SKM-1 treated with dmso at 0.1 percent for 144 hours (cell line): Measurements from ENCODE around the gene CPXM1.

Source experiments
- DNase-seq: peaks from one replicate; lab custom pipeline; 2025; ENCODE audit not compliant: unreplicated experiment; lab: John Stamatoyannopoulos, UW

CPXM1 gene

GRCh38 chr20:2804041-2804828 lies 3.8 kb upstream of the CPXM1 start:
- DNase-seq, result no peak

- no peak for DNase-seq
Observed at GRCh38 chr20:2801286-2801728, 880 bp upstream of the CPXM1 start.

GRCh38 chr20:2799688-2800520 lies 523 bp downstream of the CPXM1 start:
- no peak for DNase-seq

- DNase-seq, result no peak
Observed at GRCh38 chr20:2799271-2799670, 1.2 kb downstream of the CPXM1 start.

GRCh38 chr20:2798814-2799213 lies 1.6 kb downstream of the CPXM1 start:
- no peak for DNase-seq

GRCh38 chr20:2798095-2798805 lies 2.2 kb downstream of the CPXM1 start:
- no peak for DNase-seq

- no peak for DNase-seq
Observed at GRCh38 chr20:2797136-2797983, 3.1 kb downstream of the CPXM1 start.

GRCh38 chr20:2796011-2796660 lies 4.3 kb downstream of the CPXM1 start:
- DNase-seq, result no peak

- no peak for DNase-seq
Observed at GRCh38 chr20:2795451-2795850, 5.0 kb downstream of the CPXM1 start.

GRCh38 chr20:2794866-2795447 lies 5.5 kb downstream of the CPXM1 start:
- no peak for DNase-seq

GRCh38 chr20:2794202-2794748 lies 6.2 kb downstream of the CPXM1 start:
- no peak for DNase-seq

GRCh38 chr20:2793471-2793870 lies 7.0 kb downstream of the CPXM1 start:
- no peak for DNase-seq

- no peak for DNase-seq
Observed at GRCh38 chr20:2783908-2784566, 16.4 kb downstream of the CPXM1 start.

- DNase-seq, result no peak
Observed at GRCh38 chr20:2780948-2781347, 19.5 kb downstream of the CPXM1 start.

- DNase-seq, result no peak
Observed at GRCh38 chr20:2778602-2779321, 21.7 kb downstream of the CPXM1 start.

- no peak for DNase-seq
Observed at GRCh38 chr20:2775139-2775538, 25.3 kb downstream of the CPXM1 start.

GRCh38 chr20:2773812-2774211 lies 26.6 kb downstream of the CPXM1 start:
- DNase-seq, result no peak

- DNase-seq, result no peak
Observed at GRCh38 chr20:2771631-2772080, 28.8 kb downstream of the CPXM1 start.
